Activated CD8-positive, alpha-beta T cell treated with anti-CD3 and anti-CD28 coated beads for 36 hours (primary cell): ENCODE measurements around the gene GALR3. TPM values are rescaled to one million over a fixed set of nuclear protein-coding genes. Genes with fewer than 3 reads are reported as not detected.

Source experiments
- ATAC-seq: fragments of 200-7000 bp; cut with Tn5 transposase; one replicate; pipeline ENCODE4 v1.10.0; 2021; ENCODE audit warnings: mild to moderate bottlenecking, moderate library complexity
- CTCF ChIA-PET: fragments of 350-600 bp; sonication (Branson Sonifier 250); formaldehyde crosslinking; loops from one replicate; lab custom pipeline; 2021; ENCODE audit warnings: antibody characterized with exemption; lab: Charles Lee
- POLR2A ChIA-PET: fragments of 350-600 bp; sonication (Branson Sonifier 250); formaldehyde crosslinking; loops from one replicate; lab custom pipeline; 2021; ENCODE audit warnings: antibody characterized with exemption; lab: Charles Lee
- DNase-seq: peaks from one replicate; pipeline ENCODE4 v3.0.0-alpha.2; 2020
- H3K27ac Mint-ChIP-seq: one replicate; pipeline ENCODE4 v1.8.0; 2021; ENCODE audit warnings: mild to moderate bottlenecking, mixed read lengths
- H3K27me3 Mint-ChIP-seq: one replicate; pipeline ENCODE4 v1.8.0; 2021; ENCODE audit warnings: mixed read lengths
- H3K36me3 Mint-ChIP-seq: one replicate; pipeline ENCODE4 v1.8.0; 2021; ENCODE audit warnings: low read depth, mixed read lengths
- H3K4me1 Mint-ChIP-seq: one replicate; pipeline ENCODE4 v1.8.0; 2021; ENCODE audit warnings: low read depth, mixed read lengths
- H3K4me3 Mint-ChIP-seq: one replicate; pipeline ENCODE4 v1.8.0; 2021; ENCODE audit warnings: mild to moderate bottlenecking, moderate library complexity, mixed read lengths
- H3K9me3 Mint-ChIP-seq: one replicate; pipeline ENCODE4 v1.8.0; 2021; ENCODE audit warnings: mixed read lengths
- CTCF ChIP-seq: fragments of 200-600 bp; IDR thresholded peaks from one replicate; pipeline ENCODE4 v1.8.0; 2022; ENCODE audit warnings: antibody characterized with exemption, mild to moderate bottlenecking
- intact Hi-C: fragments of 100-400 bp; cut with micrococcal nuclease; formaldehyde crosslinking; loops from one replicate; pipeline ENCODE4 v1.10.0; 2022
- total RNA-seq, 2 experiments: library from RNA; stranded (reverse); gene quantifications; one replicate each; pipeline ENCODE4 v1.2.3, GENCODE V29; 2021

GALR3 gene
- total RNA-seq, 2 experiments from 2014 or later, result not detected

DNA sequence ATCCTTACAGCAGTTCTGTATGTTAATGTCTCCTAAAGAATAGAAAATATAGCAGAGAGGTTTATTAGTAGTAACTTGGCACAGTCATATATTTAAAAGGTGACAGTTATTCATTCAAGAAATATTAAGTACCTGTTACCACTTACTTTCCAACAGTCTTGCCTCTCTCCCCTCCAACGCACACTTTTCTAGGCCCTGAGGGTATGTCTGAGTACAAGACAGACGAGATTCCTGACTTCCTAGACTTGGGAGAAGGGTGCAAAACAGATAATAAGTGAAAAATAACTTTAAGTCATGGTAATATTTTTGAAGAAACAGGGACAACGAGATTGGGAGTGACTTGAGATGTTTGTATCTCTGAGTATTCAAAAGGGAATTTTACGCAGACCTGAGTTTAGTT is 27.6 kb downstream of the GALR3 start:
- intact Hi-C loops, result no loop called here
- H3K9me3 Mint-ChIP-seq, result no peaks in the 10 kb centered on the region
- no peaks in the 10 kb centered on the region for H3K27me3 Mint-ChIP-seq
- TF ChIP-seq CTCF, result no peak
- peaks cover 52% of the 10 kb centered on the region for H3K4me1 Mint-ChIP-seq
- ChIA-PET POLR2A (interaction anchor here (1.0 to 2.5 kb wide), 2 partner anchors 12 to 173 kb away, joined by 3 to 8 read pairs; no protein-coding TSS in a partner anchor), CTCF (interaction anchor here (1.7 kb wide), 1 partner anchor 13 kb away, joined by 15 read pairs; no protein-coding TSS in a partner anchor)
- no peak for DNase-seq
- H3K27ac Mint-ChIP-seq, result peak overlapping the region; percentile 52
- H3K4me3 Mint-ChIP-seq, result peak overlapping the region; percentile 86
- no peak for ATAC-seq
- peaks cover 61% of the 10 kb centered on the region for H3K36me3 Mint-ChIP-seq

DNA sequence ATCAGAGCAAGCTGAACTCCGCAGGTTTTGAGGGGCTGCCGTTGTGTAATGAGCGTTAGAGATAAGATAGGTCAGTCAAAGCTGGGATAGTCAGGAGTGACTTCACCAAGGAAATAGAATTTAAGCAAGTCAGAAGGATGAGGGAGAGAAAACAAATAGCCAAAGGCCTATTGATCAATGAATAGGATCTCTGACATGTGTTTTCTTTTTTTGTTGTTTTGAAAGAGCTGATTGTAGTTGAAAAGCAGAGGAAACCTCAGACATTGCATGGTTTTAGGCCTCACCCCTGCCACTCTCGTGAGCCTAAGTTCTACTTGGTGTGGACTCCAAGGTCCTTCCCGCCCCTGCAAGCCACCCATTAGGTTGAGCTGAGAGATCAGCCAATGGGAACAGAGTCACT is 29.2 kb downstream of the GALR3 start:
- intact Hi-C loops, result no loop called here
- CTCF ChIA-PET, result interaction anchor here (2.4 to 5.8 kb wide), 2 partner anchors 11 to 34 kb away, joined by 24 to 28 read pairs; no protein-coding TSS in a partner anchor
- no peaks in the 10 kb centered on the region for H3K27me3 Mint-ChIP-seq
- no peak overlapping the region for H3K4me3 Mint-ChIP-seq
- POLR2A ChIA-PET, result interaction anchor here (1.3 to 1.9 kb wide), 3 partner anchors 9 to 20 kb away, joined by 4 to 6 read pairs (median 5); partner anchors contain the start of gene ANKRD54
- peak overlapping the region; percentile 68 for H3K27ac Mint-ChIP-seq
- H3K4me1 Mint-ChIP-seq, result peaks cover 49% of the 10 kb centered on the region
- no peak for ATAC-seq
- peaks cover 66% of the 10 kb centered on the region for H3K36me3 Mint-ChIP-seq
- DNase-seq, result no peak
- no peak for TF ChIP-seq CTCF
- H3K9me3 Mint-ChIP-seq, result no peaks in the 10 kb centered on the region

DNA sequence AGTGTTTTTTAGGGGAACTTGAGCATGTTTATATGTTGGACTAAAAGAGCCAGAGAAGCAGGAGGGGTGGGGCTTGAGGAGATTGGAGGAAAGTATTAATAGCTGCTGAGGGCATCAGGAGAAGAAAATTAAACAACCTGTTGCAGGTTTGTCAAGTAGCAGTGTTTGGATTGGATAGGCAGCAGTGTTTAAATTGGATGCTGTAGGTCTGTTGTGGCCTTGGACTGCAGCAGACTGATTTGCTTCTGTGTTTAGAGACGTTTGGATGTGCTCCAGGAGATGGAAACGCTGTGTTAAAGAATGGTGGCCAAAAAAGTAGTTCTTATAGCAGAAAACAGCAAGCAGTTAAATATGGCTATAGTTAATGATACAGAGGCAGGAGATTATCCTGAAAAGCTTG is 31.8 kb downstream of the GALR3 start:
- Mint-ChIP-seq H3K36me3 (peaks cover 61% of the 10 kb centered on the region), H3K4me3 (no peak overlapping the region), H3K27me3 (no peaks in the 10 kb centered on the region), H3K9me3 (no peaks in the 10 kb centered on the region), H3K4me1 (peaks cover 39% of the 10 kb centered on the region), H3K27ac (peak overlapping the region; percentile 29)
- no peak for DNase-seq
- intact Hi-C loops, result no loop called here
- ChIA-PET CTCF (interaction anchor here (0.7 to 5.8 kb wide), 3 partner anchors 9 to 47 kb away, joined by 3 to 28 read pairs (median 8); no protein-coding TSS in a partner anchor), POLR2A (interaction anchor here (1.0 to 1.8 kb wide), 2 partner anchors 10 to 17 kb away, joined by 3 to 6 read pairs; no protein-coding TSS in a partner anchor)
- ATAC-seq, result no peak
- TF ChIP-seq CTCF, result no peak

- ATAC-seq (no peak), DNase-seq (no peak)
- no peak overlapping the region for H3K4me3 Mint-ChIP-seq
- ChIA-PET CTCF (interaction anchor here (0.7 to 5.8 kb wide), 5 partner anchors 8 to 212 kb away, joined by 3 to 28 read pairs (median 6); no protein-coding TSS in a partner anchor), POLR2A (interaction anchor here (0.9 to 1.8 kb wide), 3 partner anchors 10 to 17 kb away, joined by 3 to 6 read pairs (median 3); partner anchors contain the start of gene ANKRD54)
- H3K9me3 Mint-ChIP-seq, result no peaks in the 10 kb centered on the region
- intact Hi-C loops, result no loop called here
- H3K4me1 Mint-ChIP-seq, result peaks cover 38% of the 10 kb centered on the region
- TF ChIP-seq CTCF, result no peak
- peaks cover 60% of the 10 kb centered on the region for H3K36me3 Mint-ChIP-seq
- H3K27me3 Mint-ChIP-seq, result no peaks in the 10 kb centered on the region
- H3K27ac Mint-ChIP-seq, result no peak overlapping the region
These were observed 32.3 kb downstream of the GALR3 start for GRCh38 chr22:37855462-37855861.

- no peak for DNase-seq
- Mint-ChIP-seq H3K27me3 (no peaks in the 10 kb centered on the region), H3K27ac (peak overlapping the region; percentile 16), H3K4me3 (no peak overlapping the region), H3K4me1 (peaks cover 9% of the 10 kb centered on the region), H3K36me3 (peaks cover 58% of the 10 kb centered on the region), H3K9me3 (no peaks in the 10 kb centered on the region)
- POLR2A ChIA-PET, result interaction anchor here (0.8 to 1.2 kb wide), 3 partner anchors 11 to 27 kb away, joined by 3 to 4 read pairs (median 3); partner anchors contain the start of gene EIF3L
- intact Hi-C loops, result loop anchor here (5.0 kb wide), 1 partner anchor 44 kb away; no protein-coding TSS in a partner anchor
- TF ChIP-seq CTCF, result no peak
- CTCF ChIA-PET, result interaction anchor here (0.8 to 3.9 kb wide), 10 partner anchors 11 to 224 kb away, joined by 3 to 89 read pairs (median 4); partner anchors contain the start of gene ANKRD54
- no peak for ATAC-seq
These were observed 37.7 kb downstream of the GALR3 start for GRCh38 chr22:37860796-37861421.
